Naive thymus-derived CD4-positive, alpha-beta T cell (primary cell): ENCODE results near the gene FRMD4A. TPM values are rescaled to one million over a fixed set of nuclear protein-coding genes. Genes with fewer than 3 reads are reported as not detected.
A peak's percentile ranks its signal among the peaks of the same experiment; 100 is the strongest.
"Not testable (repeated sequence)": the region's sequence is repeated elsewhere in the genome, so short reads cannot be mapped to it uniquely, and the experiment has no call there.

Experiments used
- ATAC-seq: fragments of 150-1000 bp; cut with Tn5 transposase; 2 replicates; pipeline ENCODE4 v1.10.0; 2021; ENCODE audit warnings: mild to moderate bottlenecking, moderate library complexity
- CTCF ChIA-PET: fragments of 350-600 bp; sonication (Branson Sonifier 250); formaldehyde crosslinking; loops from one replicate; lab custom pipeline; 2021; ENCODE audit warnings: antibody characterized with exemption; lab: Charles Lee
- POLR2A ChIA-PET: fragments of 350-600 bp; sonication (Branson Sonifier 250); formaldehyde crosslinking; loops from one replicate; lab custom pipeline; 2021; ENCODE audit warnings: antibody characterized with exemption, inconsistent platforms; lab: Charles Lee
- DNase-seq, 9 donors: peaks; one replicate each; pipeline versions ENCODE4 v3.0.0 to v3.0.0-alpha.2; 2020 to 2022; ENCODE audit warnings: mixed read lengths in 1 of 9
- H3K27ac ChIP-seq: one replicate; pipeline ENCODE4 v1.7.0; 2013; ENCODE audit warnings: mild to moderate bottlenecking, low read depth, low read length, moderate library complexity
- H3K27me3 ChIP-seq, 2 donors: one replicate each; pipeline ENCODE4 v1.7.0; 2013; ENCODE audit warnings: low read length in 2 of 2, mild to moderate bottlenecking in 2 of 2, moderate library complexity in 2 of 2; ENCODE audit not compliant: control insufficient read depth in 2 of 2, insufficient read depth in 2 of 2
- H3K36me3 ChIP-seq, 3 experiments: 1 replicate in 2 of 3; 2 replicates in 1 of 3; pipeline ENCODE4 v1.7.0; 2013; ENCODE audit warnings: low read length in 3 of 3, mild to moderate bottlenecking in 3 of 3, moderate library complexity in 1 of 3; ENCODE audit not compliant: insufficient read depth in 3 of 3, control insufficient read depth in 2 of 3
- H3K4me1 ChIP-seq, 2 donors: one replicate each; pipeline ENCODE4 v1.7.0; 2013; ENCODE audit warnings: low read length in 2 of 2, mild to moderate bottlenecking in 2 of 2, moderate library complexity in 1 of 2; ENCODE audit not compliant: control insufficient read depth in 2 of 2, insufficient read depth in 2 of 2
- H3K4me3 ChIP-seq: 2 replicates; pipeline ENCODE4 v1.7.0; 2013; ENCODE audit warnings: mild to moderate bottlenecking, low read length
- H3K9me3 ChIP-seq, 3 experiments: 1 replicate in 2 of 3; 2 replicates in 1 of 3; pipeline ENCODE4 v1.7.0; 2013; ENCODE audit warnings: low read length in 3 of 3; ENCODE audit not compliant: control insufficient read depth in 2 of 3
- H3K27ac Mint-ChIP-seq, 9 donors: one replicate each; pipeline ENCODE4 v1.8.0; 2020 to 2022; ENCODE audit warnings: mixed read lengths in 9 of 9, mild to moderate bottlenecking in 8 of 9, moderate library complexity in 5 of 9, inconsistent platforms in 2 of 9
- H3K27me3 Mint-ChIP-seq, 5 donors: one replicate each; pipeline ENCODE4 v1.8.0; 2021 to 2022; ENCODE audit warnings: mixed read lengths in 5 of 5, mild to moderate bottlenecking in 1 of 5
- H3K36me3 Mint-ChIP-seq, 5 donors: one replicate each; pipeline ENCODE4 v1.8.0; 2020 to 2022; ENCODE audit warnings: mixed read lengths in 5 of 5, mild to moderate bottlenecking in 3 of 5, inconsistent platforms in 1 of 5
- H3K4me1 Mint-ChIP-seq, 7 donors: one replicate each; pipeline ENCODE4 v1.8.0; 2020 to 2022; ENCODE audit warnings: mixed read lengths in 7 of 7, mild to moderate bottlenecking in 3 of 7, inconsistent platforms in 1 of 7
- H3K4me3 Mint-ChIP-seq, 10 donors: one replicate each; pipeline ENCODE4 v1.8.0; 2020 to 2022; ENCODE audit warnings: mild to moderate bottlenecking in 10 of 10, mixed read lengths in 10 of 10, moderate library complexity in 6 of 10, inconsistent platforms in 2 of 10
- H3K9me3 Mint-ChIP-seq, 11 donors: one replicate each; pipeline ENCODE4 v1.8.0; 2020 to 2022; ENCODE audit warnings: mixed read lengths in 11 of 11, mild to moderate bottlenecking in 4 of 11, inconsistent platforms in 1 of 11, moderate library complexity in 1 of 11
- intact Hi-C, 2 donors: fragments of 100-400 bp; cut with micrococcal nuclease; formaldehyde crosslinking; loops; one replicate each; pipeline ENCODE4 v1.15.1; 2023
- polyA plus RNA-seq, 2 donors: library from polyadenylated mRNA; unstranded; fragments of 300-500 nt; fragmentation: Illumina TruSeq; gene quantifications; one replicate each; pipeline ENCODE4 v1.2.3, GENCODE V29; 2021
- total RNA-seq, 6 experiments: library from RNA in 5 of 6; stranded (reverse) in 5 of 6; gene quantifications; 1 replicate in 5 of 6; 2 replicates in 1 of 6; pipeline ENCODE4 v1.2.3 and lab custom pipeline; 2021 to 2026

Gene FRMD4A
- total and polyA plus RNA-seq, 7 experiments from 2014 or later, result 0.10 to 3.1 (median 0.62) TPM

DNA sequence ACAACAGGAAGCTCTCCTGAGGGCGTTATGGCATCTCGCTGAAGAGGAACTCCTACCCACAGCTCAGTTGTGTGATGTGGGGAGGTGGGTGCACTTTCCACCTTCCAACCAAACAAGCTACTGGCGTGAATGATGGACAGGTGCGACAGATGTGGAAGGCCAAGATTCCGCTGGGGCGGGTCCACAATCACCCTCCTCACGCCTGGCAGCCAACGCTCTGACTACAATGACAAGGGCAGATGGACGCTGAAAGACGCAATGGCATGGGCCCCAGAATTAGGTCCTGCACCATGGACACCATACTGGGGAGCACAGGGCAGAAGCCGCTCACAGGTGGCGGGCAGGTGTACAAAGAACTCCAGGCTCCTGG lies 461.4 kb downstream of the FRMD4A start:
- H3K27me3 Mint-ChIP-seq, result no peaks in the 10 kb centered on the region
- intact Hi-C loops, result loop anchor here in 1 of 2 donors (10.0 kb wide), 1 partner anchor 136 kb away; no protein-coding TSS in a partner anchor
- H3K9me3 Mint-ChIP-seq, result peaks cover 0 to 5% (median 0%) of the 10 kb centered on the region in 11 donors
- peak in 1 of 9 donors; percentile 20 for DNase-seq
- Histone ChIP-seq H3K27ac (no peak overlapping the region), H3K4me1 (peaks cover 0 to 9% of the 10 kb centered on the region in 2 donors), H3K27me3 (no peaks in the 10 kb centered on the region), H3K4me3 (no peak overlapping the region), H3K36me3 (no peaks in the 10 kb centered on the region), H3K9me3 (no peaks in the 10 kb centered on the region)
- peak; percentile 36 for ATAC-seq
- H3K27ac Mint-ChIP-seq, result peak overlapping the region in 6 of 9 donors; percentile 21 to 71 (median 38)
- H3K4me1 Mint-ChIP-seq, result peaks cover 0 to 57% (median 36%) of the 10 kb centered on the region in 7 donors
- CTCF ChIA-PET, result no interaction called here
- H3K36me3 Mint-ChIP-seq, result no peaks in the 10 kb centered on the region
- H3K4me3 Mint-ChIP-seq, result peak overlapping the region in 2 of 10 donors; percentile 15 to 58
- POLR2A ChIA-PET, result interaction anchor here (0.5 kb wide), 1 partner anchor 50 kb away, joined by 4 read pairs; no protein-coding TSS in a partner anchor

DNA sequence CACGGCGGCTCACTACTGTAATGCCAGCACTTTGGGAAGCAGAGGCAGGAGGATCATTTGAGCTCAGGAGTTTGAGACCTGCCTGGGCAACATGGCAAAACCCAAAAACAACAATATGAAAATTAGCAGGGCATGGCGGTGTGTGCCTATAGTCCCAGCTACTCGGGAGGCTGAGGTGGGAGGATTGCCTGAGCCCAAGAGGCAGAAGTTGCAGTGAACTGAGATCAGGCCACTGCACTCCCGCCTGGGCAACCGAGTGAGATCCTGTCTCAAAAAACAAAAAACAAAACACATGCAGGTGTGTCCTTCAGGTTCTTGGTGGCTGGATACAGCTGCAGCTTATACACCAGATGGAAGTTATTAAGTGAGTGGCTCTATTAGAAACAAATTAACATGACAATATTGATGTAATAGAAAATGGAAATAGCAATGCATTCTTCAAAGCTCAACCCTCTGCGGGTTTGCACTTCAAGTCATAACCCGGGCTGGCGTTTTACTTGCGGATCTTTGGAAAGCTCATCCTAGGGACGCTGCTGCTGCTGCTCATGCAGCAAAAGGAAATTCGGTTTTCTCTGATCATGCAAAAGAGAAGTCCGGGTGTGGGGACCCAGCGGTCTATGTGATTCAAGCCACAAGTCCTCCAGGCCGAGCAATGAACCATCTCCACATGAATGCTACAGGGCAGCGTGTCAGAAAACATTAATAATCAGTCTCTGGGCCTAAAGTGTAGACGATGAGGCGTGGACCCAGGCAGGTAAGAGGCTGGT lies 462.0 kb downstream of the FRMD4A start:
- Mint-ChIP-seq H3K27me3 (no peaks in the 10 kb centered on the region), H3K9me3 (peaks cover 0 to 5% (median 0%) of the 10 kb centered on the region in 11 donors), H3K36me3 (no peaks in the 10 kb centered on the region), H3K27ac (peak overlapping the region in 7 of 9 donors; percentile 18 to 71 (median 34)), H3K4me1 (peaks cover 0 to 60% (median 37%) of the 10 kb centered on the region in 7 donors), H3K4me3 (peak overlapping the region in 2 of 10 donors; percentile 15 to 58)
- DNase-seq, result no peak
- Histone ChIP-seq H3K9me3 (no peaks in the 10 kb centered on the region), H3K4me1 (peaks cover 0 to 12% of the 10 kb centered on the region in 2 donors), H3K27ac (no peak overlapping the region), H3K36me3 (no peaks in the 10 kb centered on the region), H3K4me3 (no peak overlapping the region), H3K27me3 (no peaks in the 10 kb centered on the region)
- intact Hi-C loops, result loop anchor here in 1 of 2 donors (10.0 kb wide), 1 partner anchor 136 kb away; no protein-coding TSS in a partner anchor
- no peak for ATAC-seq
- ChIA-PET CTCF (no interaction called here), POLR2A (interaction anchor here (0.5 to 0.9 kb wide), 2 partner anchors 20 to 50 kb away, joined by 3 to 4 read pairs; no protein-coding TSS in a partner anchor)

DNA sequence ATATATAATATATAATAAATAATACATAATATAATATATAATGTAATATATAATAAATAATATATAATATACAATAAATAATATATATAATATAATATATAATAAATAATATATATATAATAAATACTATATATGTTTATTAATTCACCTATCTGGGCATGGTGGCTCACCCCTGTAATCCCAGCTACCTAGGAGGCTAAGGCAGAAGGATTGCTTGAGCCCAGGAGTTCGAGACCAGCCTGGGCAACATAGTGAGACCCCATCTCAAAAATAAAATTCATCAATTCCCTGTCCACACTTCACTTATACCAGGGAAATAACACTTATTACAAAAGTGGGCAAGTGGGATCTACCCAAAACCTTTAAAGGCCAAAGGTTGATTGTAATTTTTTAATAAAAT lies 462.9 kb downstream of the FRMD4A start:
- Mint-ChIP-seq H3K27ac (no peak overlapping the region), H3K9me3 (peaks cover 0 to 1% (median 0%) of the 10 kb centered on the region in 11 donors), H3K27me3 (no peaks in the 10 kb centered on the region), H3K4me3 (no peak overlapping the region), H3K36me3 (no peaks in the 10 kb centered on the region), H3K4me1 (peaks cover 0 to 60% (median 37%) of the 10 kb centered on the region in 7 donors)
- no peaks in the 10 kb centered on the region for H3K9me3 ChIP-seq
- H3K4me1 ChIP-seq, result peaks cover 0 to 20% of the 10 kb centered on the region in 2 donors
- no peak overlapping the region for H3K4me3 ChIP-seq
- DNase-seq (no peak), ATAC-seq (no peak)
- CTCF ChIA-PET, result no interaction called here
- POLR2A ChIA-PET, result interaction anchor here (0.9 kb wide), 1 partner anchor 21 kb away, joined by 3 read pairs; no protein-coding TSS in a partner anchor
- no peak overlapping the region for H3K27ac ChIP-seq
- H3K27me3 ChIP-seq, result no peaks in the 10 kb centered on the region
- intact Hi-C loops, result loop anchor here in 1 of 2 donors (10.0 kb wide), 1 partner anchor 137 kb away; no protein-coding TSS in a partner anchor
- no peaks in the 10 kb centered on the region for H3K36me3 ChIP-seq

DNA sequence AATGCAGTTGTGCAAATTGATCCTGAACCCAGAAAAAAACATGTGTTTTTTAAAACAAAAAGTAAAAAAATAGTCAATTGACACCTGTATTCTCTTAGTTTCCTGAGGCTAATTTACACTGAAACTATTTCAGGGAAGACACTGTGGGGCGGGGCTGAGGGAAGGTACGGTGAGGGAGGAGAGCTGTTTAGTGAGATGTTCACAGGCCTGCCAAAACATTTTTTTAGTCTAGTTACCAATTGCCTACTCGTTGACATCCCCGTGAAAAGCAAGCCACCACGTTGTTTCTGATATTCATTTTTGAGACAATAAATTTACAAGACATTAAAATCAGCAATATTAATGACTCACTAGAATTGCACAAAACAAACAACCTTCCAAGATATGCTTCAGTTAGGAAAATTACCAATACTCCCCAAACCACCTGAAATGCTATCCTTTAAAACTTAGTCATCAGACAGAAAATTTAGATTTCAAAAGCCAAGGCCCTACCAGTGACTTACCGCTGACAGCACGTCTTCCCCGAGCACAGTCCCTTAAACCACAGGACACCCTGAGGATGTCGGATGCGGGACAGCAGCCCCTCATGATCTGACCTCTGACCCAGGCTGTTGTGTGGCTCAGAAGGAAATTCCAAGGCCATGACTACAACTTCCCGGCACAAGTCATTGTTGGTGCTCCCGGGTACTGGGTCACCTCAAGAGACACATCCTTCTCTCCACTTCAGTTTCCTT lies 464.8 kb downstream of the FRMD4A start:
- POLR2A ChIA-PET, result no interaction called here

DNA sequence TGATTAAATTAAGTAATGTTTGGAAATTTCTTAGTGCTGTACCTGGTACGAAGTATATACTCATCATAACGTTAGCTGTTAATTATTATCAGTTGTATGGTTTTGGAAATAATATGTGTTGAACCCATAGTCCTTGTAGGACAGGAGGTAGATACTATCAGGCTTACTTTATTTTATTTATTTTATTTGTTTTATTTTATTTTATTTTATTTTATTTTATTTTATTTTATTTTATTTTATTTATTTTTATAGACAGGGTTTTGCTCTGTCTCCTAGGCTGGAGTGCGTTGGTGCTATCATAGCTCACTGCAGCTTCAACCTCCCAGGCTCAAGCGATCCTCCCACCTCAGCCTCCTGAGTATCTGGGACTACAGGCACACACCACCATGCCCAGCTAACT lies 465.5 kb downstream of the FRMD4A start:
- H3K27me3 ChIP-seq, H3K9me3 ChIP-seq, H3K27ac ChIP-seq, H3K4me3 Mint-ChIP-seq, H3K27me3 Mint-ChIP-seq, H3K36me3 ChIP-seq, H3K9me3 Mint-ChIP-seq, DNase-seq, H3K36me3 Mint-ChIP-seq, H3K4me3 ChIP-seq, ATAC-seq, POLR2A ChIA-PET: not testable (repeated sequence)
- CTCF ChIA-PET, result interaction anchor here (0.6 kb wide), 1 partner anchor 88 kb away, joined by 6 read pairs; no protein-coding TSS in a partner anchor
- peak overlapping the region in 1 of 9 donors; percentile 46 for H3K27ac Mint-ChIP-seq
- H3K4me1 Mint-ChIP-seq, result peaks cover 0 to 78% (median 47%) of the 10 kb centered on the region in 7 donors
- H3K4me1 ChIP-seq, result peaks cover 0 to 32% of the 10 kb centered on the region in 2 donors
- intact Hi-C loops, result loop anchor here in 1 of 2 donors (10.0 kb wide), 1 partner anchor 140 kb away; no protein-coding TSS in a partner anchor

More for the DNA sequence above, 464.8 kb downstream of the FRMD4A start:
- Mint-ChIP-seq H3K4me1 (peaks cover 0 to 72% (median 47%) of the 10 kb centered on the region in 7 donors), H3K4me3 (no peak overlapping the region), H3K27ac (peak overlapping the region in 2 of 9 donors; percentile 26 to 56), H3K27me3 (peaks cover 0 to 3% (median 0%) of the 10 kb centered on the region in 5 donors), H3K9me3 (peaks cover 0 to 1% (median 0%) of the 10 kb centered on the region in 11 donors), H3K36me3 (no peaks in the 10 kb centered on the region)
- no peaks in the 10 kb centered on the region for H3K27me3 ChIP-seq
- CTCF ChIA-PET, result no interaction called here
- H3K4me1 ChIP-seq, result peaks cover 0 to 32% of the 10 kb centered on the region in 2 donors
- H3K27ac ChIP-seq, result no peak overlapping the region
- no peak for ATAC-seq
- H3K9me3 ChIP-seq, result no peaks in the 10 kb centered on the region
- DNase-seq, result no peak
- H3K4me3 ChIP-seq, result no peak overlapping the region
- no peaks in the 10 kb centered on the region for H3K36me3 ChIP-seq
- intact Hi-C loops, result loop anchor here in 1 of 2 donors (10.0 kb wide), 1 partner anchor 139 kb away; no protein-coding TSS in a partner anchor
